ENCODE results near the gene ST7.

- TF ChIP-seq POLR2A (IDR thresholded peaks at IDR 0.05), result no peak
- TF ChIP-seq CTCF (IDR thresholded peaks at IDR 0.05), result no peak
Observed at GRCh38 chr7:117217106-117218035, 264.1 kb downstream of the ST7 start.
